Sigmoid colon (tissue), 4 donors: ENCODE measurements around the gene KDM1B.

Source experiments
- EP300 ChIP-seq, 4 donors: sonication (generic); formaldehyde crosslinking; IDR thresholded peaks; one replicate each; pipeline ENCODE4 v1.6.1; 2017; ENCODE audit warnings: antibody characterized with exemption in 4 of 4
- POLR2AphosphoS5 ChIP-seq, 4 donors: sonication (generic); formaldehyde crosslinking; IDR thresholded peaks; one replicate each; pipeline ENCODE4 v1.6.1; 2017; ENCODE audit warnings: antibody characterized with exemption in 4 of 4
- TF ChIP-seq, protein P1 (sequence below), 4 experiments: fragments of 450-650 bp in 3 of 4; fragments of 200-600 bp in 1 of 4; IDR thresholded peaks; one replicate each; pipeline ENCODE4 v1.5.1; 2016 to 2019; ENCODE audit warnings: antibody characterized with exemption in 4 of 4, mild to moderate bottlenecking in 3 of 4, moderate library complexity in 2 of 4

- no peak for TF ChIP-seq EP300 (IDR thresholded peaks at IDR 0.05)
- TF ChIP-seq, protein P1, sequence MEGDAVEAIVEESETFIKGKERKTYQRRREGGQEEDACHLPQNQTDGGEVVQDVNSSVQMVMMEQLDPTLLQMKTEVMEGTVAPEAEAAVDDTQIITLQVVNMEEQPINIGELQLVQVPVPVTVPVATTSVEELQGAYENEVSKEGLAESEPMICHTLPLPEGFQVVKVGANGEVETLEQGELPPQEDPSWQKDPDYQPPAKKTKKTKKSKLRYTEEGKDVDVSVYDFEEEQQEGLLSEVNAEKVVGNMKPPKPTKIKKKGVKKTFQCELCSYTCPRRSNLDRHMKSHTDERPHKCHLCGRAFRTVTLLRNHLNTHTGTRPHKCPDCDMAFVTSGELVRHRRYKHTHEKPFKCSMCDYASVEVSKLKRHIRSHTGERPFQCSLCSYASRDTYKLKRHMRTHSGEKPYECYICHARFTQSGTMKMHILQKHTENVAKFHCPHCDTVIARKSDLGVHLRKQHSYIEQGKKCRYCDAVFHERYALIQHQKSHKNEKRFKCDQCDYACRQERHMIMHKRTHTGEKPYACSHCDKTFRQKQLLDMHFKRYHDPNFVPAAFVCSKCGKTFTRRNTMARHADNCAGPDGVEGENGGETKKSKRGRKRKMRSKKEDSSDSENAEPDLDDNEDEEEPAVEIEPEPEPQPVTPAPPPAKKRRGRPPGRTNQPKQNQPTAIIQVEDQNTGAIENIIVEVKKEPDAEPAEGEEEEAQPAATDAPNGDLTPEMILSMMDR (IDR thresholded peaks at IDR 0.05), result no peak
- no peak for TF ChIP-seq POLR2AphosphoS5 (IDR thresholded peaks at IDR 0.05)
These were observed 22.9 kb upstream of the KDM1B start for GRCh38 chr6:18132346-18132745.
